Measurements from ENCODE around the gene SYT2. TPM values are rescaled to one million over a fixed set of nuclear protein-coding genes. Genes with fewer than 3 reads are reported as not detected.
A peak's percentile ranks its signal among the peaks of the same experiment; 100 is the strongest.

Gene SYT2
- total and polyA plus RNA-seq, 2 of the 13 experiments (the other 11 are each of a cell fraction or from before 2014, with no cell fraction given), result not detected

- TF ChIP-seq KIAA2018 (CRISPR knock-in tag; IDR thresholded peaks at IDR 0.05; ENCODE audit: borderline replicate concordance) (no peak), SIN3A (IDR thresholded peaks at IDR 0.05; ENCODE audit: borderline replicate concordance, low read depth, low read length) (no peak), PAWR (CRISPR knock-in tag; IDR thresholded peaks at IDR 0.05; ENCODE audit: borderline replicate concordance) (no peak), MLLT10 (CRISPR knock-in tag; IDR thresholded peaks at IDR 0.05) (no peak), DDIT3 (CRISPR knock-in tag; IDR thresholded peaks at IDR 0.05) (0 out of 2 replicates have a peak, but pooled peaks have one; percentile 45), TOE1 (CRISPR knock-in tag; IDR thresholded peaks at IDR 0.05) (no peak), PLRG1 (conservative IDR thresholded peaks at IDR 0.05) (no peak), MXI1 (IDR thresholded peaks at IDR 0.05; ENCODE audit: borderline replicate concordance, low read depth, low read length) (no peak), POLR2G (IDR thresholded peaks at IDR 0.05; ENCODE audit: low read depth, low read length) (no peak), ZIK1 (CRISPR knock-in tag; IDR thresholded peaks at IDR 0.05; ENCODE audit: borderline replicate concordance, low read depth) (no peak), MYPOP (CRISPR knock-in tag; IDR thresholded peaks at IDR 0.05) (0 out of 2 replicates have a peak, but pooled peaks have one; percentile 66), MAFK (conservative IDR thresholded peaks at IDR 0.05 in 1 of 2, IDR thresholded peaks at IDR 0.05 in 1 of 2; ENCODE audit: low read length in 2 of 2) (no peak), PBX2 (CRISPR knock-in tag; IDR thresholded peaks at IDR 0.05) (no peak), TBX3 (IDR thresholded peaks at IDR 0.05; ENCODE audit: borderline replicate concordance) (no peak), ZNF460 (CRISPR knock-in tag; IDR thresholded peaks at IDR 0.05; ENCODE audit: borderline replicate concordance) (no peak), HOXA9 (CRISPR knock-in tag; IDR thresholded peaks at IDR 0.05; ENCODE audit: borderline replicate concordance) (peak; percentile 53; the same call in 1 of the 2 replicates)
- TF ChIP-seq, protein P1, sequence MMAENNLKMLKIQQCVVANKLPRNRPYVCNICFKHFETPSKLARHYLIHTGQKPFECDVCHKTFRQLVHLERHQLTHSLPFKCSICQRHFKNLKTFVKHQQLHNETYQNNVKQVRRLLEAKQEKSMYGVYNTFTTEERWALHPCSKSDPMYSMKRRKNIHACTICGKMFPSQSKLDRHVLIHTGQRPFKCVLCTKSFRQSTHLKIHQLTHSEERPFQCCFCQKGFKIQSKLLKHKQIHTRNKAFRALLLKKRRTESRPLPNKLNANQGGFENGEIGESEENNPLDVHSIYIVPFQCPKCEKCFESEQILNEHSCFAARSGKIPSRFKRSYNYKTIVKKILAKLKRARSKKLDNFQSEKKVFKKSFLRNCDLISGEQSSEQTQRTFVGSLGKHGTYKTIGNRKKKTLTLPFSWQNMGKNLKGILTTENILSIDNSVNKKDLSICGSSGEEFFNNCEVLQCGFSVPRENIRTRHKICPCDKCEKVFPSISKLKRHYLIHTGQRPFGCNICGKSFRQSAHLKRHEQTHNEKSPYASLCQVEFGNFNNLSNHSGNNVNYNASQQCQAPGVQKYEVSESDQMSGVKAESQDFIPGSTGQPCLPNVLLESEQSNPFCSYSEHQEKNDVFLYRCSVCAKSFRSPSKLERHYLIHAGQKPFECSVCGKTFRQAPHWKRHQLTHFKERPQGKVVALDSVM (CRISPR knock-in tag; IDR thresholded peaks at IDR 0.05), result no peak
Measured at GRCh38 chr1:202692959-202693555, 17.2 kb downstream of the SYT2 start (continued).
